Measurements from ENCODE around the gene RIN2.

Gene RIN2

DNA sequence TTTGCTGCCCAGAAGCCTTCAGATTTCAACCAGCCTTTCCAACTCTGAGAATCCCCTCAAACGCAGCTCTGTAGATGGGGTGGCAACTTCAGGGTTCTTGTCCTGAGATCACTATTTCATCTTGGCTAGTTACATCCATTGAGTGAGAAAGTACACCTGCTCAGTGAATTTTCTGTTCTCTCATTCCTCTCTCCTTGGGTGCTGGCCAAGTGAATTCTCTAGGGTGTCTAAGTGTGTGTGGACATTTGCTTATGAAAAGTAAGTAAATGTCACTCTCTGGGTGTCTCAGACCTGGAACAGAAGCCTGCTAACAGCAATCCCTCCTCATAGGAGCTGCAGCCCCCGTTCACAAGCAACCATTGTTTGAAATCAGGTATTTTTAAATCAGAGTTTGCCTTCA lies 3.8 kb downstream of the RIN2 start:
- H3K4me3 ChIP-seq (replicated peaks; ENCODE audit: low read depth, low read length), result no peak overlapping the region
- no peak for DNase-seq (ENCODE audit: low read depth)
- TF ChIP-seq CTCF (IDR thresholded peaks at IDR 0.05; ENCODE audit: low read length, missing control alignments), result no peak

DNA sequence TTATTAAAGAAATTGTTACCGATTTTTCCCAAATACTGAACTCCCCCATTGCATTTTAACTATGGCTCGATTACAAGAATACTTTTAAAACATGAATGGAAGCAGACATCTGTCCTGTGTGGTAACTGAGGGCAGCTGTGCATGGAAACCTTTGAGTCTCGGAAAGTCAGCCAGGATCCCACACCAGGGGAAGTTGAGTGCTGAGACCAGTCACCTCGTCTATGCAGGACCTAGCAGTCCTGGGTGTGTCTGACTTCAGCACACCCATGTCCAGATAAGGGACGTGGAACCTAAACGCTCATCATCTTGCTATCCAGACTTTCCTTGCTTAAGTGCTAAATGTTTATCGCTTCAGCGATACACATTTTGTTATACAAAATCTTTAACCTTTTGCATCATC lies 6.1 kb downstream of the RIN2 start:
- DNase-seq (ENCODE audit: low read depth), result no peak
- no peak overlapping the region for H3K4me3 ChIP-seq (replicated peaks; ENCODE audit: low read depth, low read length)
- no peak for TF ChIP-seq CTCF (IDR thresholded peaks at IDR 0.05; ENCODE audit: low read length, missing control alignments)

GRCh38 chr20:19765266-19765665 lies 7.2 kb downstream of the RIN2 start:
- DNase-seq (ENCODE audit: low read depth), result no peak
- no peak overlapping the region for H3K4me3 ChIP-seq (replicated peaks; ENCODE audit: low read depth, low read length)
- no peak for TF ChIP-seq CTCF (IDR thresholded peaks at IDR 0.05; ENCODE audit: low read length, missing control alignments)

DNA sequence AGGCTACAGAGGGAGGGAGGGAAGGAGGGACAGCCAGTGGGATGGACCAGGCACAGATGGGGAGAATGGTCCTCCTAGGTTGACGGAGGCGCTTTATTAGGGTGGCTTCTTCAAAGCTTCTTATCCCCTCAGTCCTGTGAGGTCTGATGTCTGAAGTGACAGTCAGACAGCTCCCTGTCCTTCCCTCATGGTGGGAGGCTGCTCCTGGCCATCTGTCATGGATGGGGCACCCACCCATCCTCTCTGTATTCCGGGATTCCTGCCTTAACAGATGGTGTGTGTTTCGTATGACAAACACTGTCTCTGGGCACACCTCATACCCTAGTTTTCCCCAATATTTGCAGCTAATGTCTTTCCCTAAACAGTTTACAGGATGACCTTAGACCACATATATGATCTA lies 7.9 kb downstream of the RIN2 start:
- no peak overlapping the region for H3K4me3 ChIP-seq (replicated peaks; ENCODE audit: low read depth, low read length)
- DNase-seq (ENCODE audit: low read depth), result no peak
- TF ChIP-seq CTCF (IDR thresholded peaks at IDR 0.05; ENCODE audit: low read length, missing control alignments), result no peak

- no peak for DNase-seq (ENCODE audit: low read depth)
- H3K4me3 ChIP-seq (replicated peaks; ENCODE audit: low read depth, low read length), result no peak overlapping the region
- no peak for TF ChIP-seq CTCF (IDR thresholded peaks at IDR 0.05; ENCODE audit: low read length, missing control alignments)
Observed at GRCh38 chr20:19767070-19767469, 9.0 kb downstream of the RIN2 start.

DNA sequence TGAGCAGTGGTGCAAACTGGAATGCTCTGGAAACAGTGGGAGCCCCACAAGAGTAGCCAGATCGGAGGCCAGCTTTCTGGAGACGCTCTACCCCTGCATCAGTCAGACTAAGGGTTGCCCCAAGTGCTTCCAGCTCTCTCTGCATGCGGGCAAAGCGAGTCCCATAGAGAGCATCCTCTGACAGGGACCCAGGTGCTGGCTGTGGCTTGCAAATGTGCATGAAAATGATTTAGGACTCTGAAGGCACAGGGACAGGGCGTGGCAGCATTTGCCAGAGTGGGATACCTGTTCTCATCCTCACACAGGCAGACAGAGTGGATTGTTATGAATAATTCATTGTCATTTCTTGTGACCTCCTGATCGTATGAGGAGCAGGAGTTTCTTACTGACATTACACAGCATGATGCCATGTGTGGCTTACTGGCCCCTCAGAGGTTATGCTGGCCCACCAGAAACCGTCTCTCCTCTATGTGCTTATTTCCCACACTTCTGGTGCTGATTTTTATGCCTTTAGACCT lies 10.3 kb downstream of the RIN2 start:
- TF ChIP-seq CTCF (IDR thresholded peaks at IDR 0.05; ENCODE audit: low read length, missing control alignments), result no peak

GRCh38 chr20:19769507-19769906 lies 11.4 kb downstream of the RIN2 start:
- no peak for DNase-seq (ENCODE audit: low read depth)
- no peak overlapping the region for H3K4me3 ChIP-seq (replicated peaks; ENCODE audit: low read depth, low read length)
- no peak for TF ChIP-seq CTCF (IDR thresholded peaks at IDR 0.05; ENCODE audit: low read length, missing control alignments)

More for the DNA sequence above, 10.3 kb downstream of the RIN2 start:
- no peak overlapping the region for H3K4me3 ChIP-seq (replicated peaks; ENCODE audit: low read depth, low read length)
- DNase-seq (ENCODE audit: low read depth), result no peak
